ENCODE results near the gene RELN.

RELN gene

GRCh38 chr7:103947026-103947655 is 42.3 kb downstream of the RELN start (continued):
- peak; percentile 95 for TF ChIP-seq ISL1 (CRISPR knock-in tag; IDR thresholded peaks at IDR 0.05)
- TF ChIP-seq CSRNP3 (CRISPR knock-in tag; IDR thresholded peaks at IDR 0.05) = no peak
- TF ChIP-seq PATZ1 (CRISPR knock-in tag; IDR thresholded peaks at IDR 0.05; ENCODE audit: borderline replicate concordance) = peak; percentile 41; the same call in 1 of the 2 replicates
- no peak for TF ChIP-seq RARB (CRISPR knock-in tag; IDR thresholded peaks at IDR 0.05)
- TF ChIP-seq PPARA (CRISPR knock-in tag; IDR thresholded peaks at IDR 0.05; ENCODE audit: borderline replicate concordance) = no peak

- no peak for ATAC-seq
- no peak for TF ChIP-seq CSDC2 (CRISPR knock-in tag; IDR thresholded peaks at IDR 0.05)
- TF ChIP-seq POU6F1 (CRISPR knock-in tag; IDR thresholded peaks at IDR 0.05; ENCODE audit: borderline replicate concordance, low read depth) = no peak
- no peak for TF ChIP-seq TOX (CRISPR knock-in tag; IDR thresholded peaks at IDR 0.05; ENCODE audit: borderline replicate concordance)
- TF ChIP-seq OSR1 (CRISPR knock-in tag; IDR thresholded peaks at IDR 0.05) = no peak
- TF ChIP-seq CSRNP3 (CRISPR knock-in tag; IDR thresholded peaks at IDR 0.05) = no peak
- TF ChIP-seq SNAI2 (CRISPR knock-in tag; IDR thresholded peaks at IDR 0.05) = no peak
- TF ChIP-seq GLIS3 (CRISPR knock-in tag; IDR thresholded peaks at IDR 0.05) = no peak
- no peak for TF ChIP-seq ESRRG (CRISPR knock-in tag; IDR thresholded peaks at IDR 0.05)
- no peak for TF ChIP-seq RARB (CRISPR knock-in tag; IDR thresholded peaks at IDR 0.05)
- no peak for TF ChIP-seq PATZ1 (CRISPR knock-in tag; IDR thresholded peaks at IDR 0.05; ENCODE audit: borderline replicate concordance)
- no peak for TF ChIP-seq ZC3H10 (CRISPR knock-in tag; IDR thresholded peaks at IDR 0.05)
- no peak for TF ChIP-seq ARNTL (CRISPR knock-in tag; IDR thresholded peaks at IDR 0.05; ENCODE audit: borderline replicate concordance, low read depth)
- TF ChIP-seq ISL1 (CRISPR knock-in tag; IDR thresholded peaks at IDR 0.05) = no peak
- TF ChIP-seq ZFP30 (CRISPR knock-in tag; IDR thresholded peaks at IDR 0.05) = no peak
- TF ChIP-seq ZNF70 (CRISPR knock-in tag; IDR thresholded peaks at IDR 0.05) = no peak
- no peak for TF ChIP-seq ZNF565 (CRISPR knock-in tag; conservative IDR thresholded peaks at IDR 0.05; ENCODE audit: low read depth)
Observed at GRCh38 chr7:103944230-103944900, 45.1 kb downstream of the RELN start.

- ATAC-seq = no peak
- TF ChIP-seq CSDC2 (CRISPR knock-in tag; IDR thresholded peaks at IDR 0.05) (no peak), ZNF70 (CRISPR knock-in tag; IDR thresholded peaks at IDR 0.05) (no peak), ZFP30 (CRISPR knock-in tag; IDR thresholded peaks at IDR 0.05) (no peak), BACH2 (CRISPR knock-in tag; IDR thresholded peaks at IDR 0.05; ENCODE audit: borderline replicate concordance) (no peak), CREB5 (CRISPR knock-in tag; IDR thresholded peaks at IDR 0.05; ENCODE audit: low read depth) (no peak), SNAI2 (CRISPR knock-in tag; IDR thresholded peaks at IDR 0.05) (no peak), GLIS3 (CRISPR knock-in tag; IDR thresholded peaks at IDR 0.05) (no peak), PPARA (CRISPR knock-in tag; IDR thresholded peaks at IDR 0.05; ENCODE audit: borderline replicate concordance) (no peak), ZNF565 (CRISPR knock-in tag; conservative IDR thresholded peaks at IDR 0.05; ENCODE audit: low read depth) (no peak), TSHZ2 (CRISPR knock-in tag; IDR thresholded peaks at IDR 0.05) (no peak)
Observed at GRCh38 chr7:103941976-103942375, 47.5 kb downstream of the RELN start.

Data from SK-N-SH treated with all-trans-retinoic acid at 6 μM for 48 hours (cell line).